Trophoblast cell (in vitro differentiated cells and primary cell): ENCODE data around the gene PLCE1.

Experiments
- DNase-seq, 2 donors: peaks; one replicate each; pipeline ENCODE4 v3.0.0-alpha.2; 2016
- H2AFZ ChIP-seq: 2 replicates; pipeline ENCODE4 v1.6.1; 2013; ENCODE audit warnings: low read length, moderate library complexity, mild to moderate bottlenecking; ENCODE audit not compliant: insufficient read depth, poor library complexity
- H2AK5ac ChIP-seq: 2 replicates; pipeline ENCODE4 v1.6.1; 2013; ENCODE audit warnings: mild to moderate bottlenecking, low read length
- H2BK120ac ChIP-seq: 2 replicates; pipeline ENCODE4 v1.6.1; 2013; ENCODE audit warnings: low read length, mild to moderate bottlenecking, moderate library complexity; ENCODE audit not compliant: insufficient read depth, poor library complexity
- H2BK12ac ChIP-seq: 2 replicates; pipeline ENCODE4 v1.6.1; 2013; ENCODE audit warnings: mild to moderate bottlenecking, low read length, moderate library complexity
- H2BK5ac ChIP-seq: 2 replicates; pipeline ENCODE4 v1.6.1; 2013; ENCODE audit warnings: low read length, low read depth, moderate library complexity, mild to moderate bottlenecking; ENCODE audit not compliant: poor library complexity
- H3K14ac ChIP-seq: 2 replicates; pipeline ENCODE4 v1.6.1; 2013; ENCODE audit warnings: mild to moderate bottlenecking, low read length
- H3K18ac ChIP-seq: 2 replicates; pipeline ENCODE4 v1.6.1; 2013; ENCODE audit warnings: mild to moderate bottlenecking, low read length
- H3K23ac ChIP-seq: 2 replicates; pipeline ENCODE4 v1.6.1; 2013; ENCODE audit warnings: low read length
- H3K27ac ChIP-seq: 2 replicates; pipeline ENCODE4 v1.5.1; 2013; ENCODE audit warnings: low read depth, mild to moderate bottlenecking, inconsistent platforms, low read length, moderate library complexity
- H3K27me3 ChIP-seq: 2 replicates; pipeline ENCODE4 v1.6.1; 2013; ENCODE audit warnings: inconsistent platforms, mild to moderate bottlenecking, low read length, moderate library complexity; ENCODE audit not compliant: insufficient read depth
- H3K36me3 ChIP-seq, 2 experiments: 1 replicate in 1 of 2; 2 replicates in 1 of 2; pipeline ENCODE4 v1.6.1; 2013; ENCODE audit warnings: low read length in 2 of 2, mild to moderate bottlenecking in 2 of 2, moderate library complexity in 1 of 2; ENCODE audit not compliant: insufficient read depth in 2 of 2, control insufficient read depth in 1 of 2
- H3K4ac ChIP-seq: 2 replicates; pipeline ENCODE4 v1.6.1; 2013; ENCODE audit warnings: low read depth, mild to moderate bottlenecking, low read length, moderate library complexity
- H3K4me1 ChIP-seq, 2 experiments: 1 replicate in 1 of 2; 2 replicates in 1 of 2; pipeline ENCODE4 v1.6.1; 2013; ENCODE audit warnings: low read length in 2 of 2, mild to moderate bottlenecking in 2 of 2, moderate library complexity in 1 of 2; ENCODE audit not compliant: insufficient read depth in 2 of 2, control insufficient read depth in 1 of 2
- H3K4me2 ChIP-seq: 2 replicates; pipeline ENCODE4 v1.6.1; 2013; ENCODE audit warnings: inconsistent platforms, mild to moderate bottlenecking, low read length, moderate library complexity
- H3K4me3 ChIP-seq: 2 replicates; pipeline ENCODE4 v1.5.1; 2013; ENCODE audit warnings: mild to moderate bottlenecking, low read depth, low read length, inconsistent platforms
- H3K79me1 ChIP-seq: one replicate; pipeline ENCODE4 v1.6.1; 2013; ENCODE audit warnings: low read length
- H3K79me2 ChIP-seq: 2 replicates; pipeline ENCODE4 v1.6.1; 2013; ENCODE audit warnings: low read length, mild to moderate bottlenecking; ENCODE audit not compliant: control insufficient read depth, insufficient read depth, poor library complexity
- H3K9ac ChIP-seq: 2 replicates; pipeline ENCODE4 v1.6.1; 2013; ENCODE audit warnings: mild to moderate bottlenecking, low read length
- H3K9me3 ChIP-seq: 2 replicates; pipeline ENCODE4 v1.6.1; 2013; ENCODE audit warnings: low read depth, mild to moderate bottlenecking, control low read depth, inconsistent platforms, low read length; ENCODE audit not compliant: insufficient read depth
- H4K12ac ChIP-seq: 2 replicates; pipeline ENCODE4 v1.6.1; 2013; ENCODE audit warnings: low read depth, mild to moderate bottlenecking, low read length, moderate library complexity
- H4K8ac ChIP-seq: 2 replicates; pipeline ENCODE4 v1.6.1; 2013; ENCODE audit warnings: low read depth, mild to moderate bottlenecking, low read length, moderate library complexity
- H4K91ac ChIP-seq: one replicate; pipeline ENCODE4 v1.6.1; 2013; ENCODE audit warnings: low read depth, mild to moderate bottlenecking, low read length, moderate library complexity
- WGBS: extraction: QIAGEN DNeasy Blood & Tissue Kit; methylation state at CpG from one replicate; pipeline ENCODE4 v1.1.7; 2013; ENCODE audit warnings: missing lambda C conversion rate; ENCODE audit not compliant: insufficient read length, insufficient coverage; ENCODE audit errors: extremely low coverage; 5-methylcytosine and 5-hydroxymethylcytosine counted together

Gene PLCE1

GRCh38 chr10:94041206-94041605 lies 47.5 kb downstream of the PLCE1 start:
- H3K79me1 ChIP-seq, result no peaks in the 10 kb centered on the region
- no peak overlapping the region for H4K91ac ChIP-seq
- no peaks in the 10 kb centered on the region for H3K4me1 ChIP-seq
- H2BK12ac ChIP-seq, result no peak overlapping the region
- no peak overlapping the region for H3K18ac ChIP-seq
- H4K12ac ChIP-seq, result no peak overlapping the region
- WGBS, result no CpG with 5 or more reads among the region's 4 CpGs
- H3K9me3 ChIP-seq, result peaks cover 4% of the 10 kb centered on the region
- H3K79me2 ChIP-seq, result no peaks in the 10 kb centered on the region
- no peak overlapping the region for H2BK5ac ChIP-seq
- H2AK5ac ChIP-seq, result no peak overlapping the region
- no peak overlapping the region for H4K8ac ChIP-seq
- H3K36me3 ChIP-seq, result no peaks in the 10 kb centered on the region
- no peak for DNase-seq
- H3K9ac ChIP-seq, result no peak overlapping the region
- no peak overlapping the region for H2BK120ac ChIP-seq
- H3K27ac ChIP-seq, result no peak overlapping the region
- no peak overlapping the region for H3K23ac ChIP-seq
- H3K4me2 ChIP-seq, result no peak overlapping the region
- H3K14ac ChIP-seq, result no peak overlapping the region
- no peak overlapping the region for H3K4ac ChIP-seq
- no peak overlapping the region for H2AFZ ChIP-seq
- no peak overlapping the region for H3K4me3 ChIP-seq
- H3K27me3 ChIP-seq, result no peaks in the 10 kb centered on the region

GRCh38 chr10:94042001-94042833 lies 48.5 kb downstream of the PLCE1 start:
- Histone ChIP-seq H3K18ac (no peak overlapping the region), H3K79me2 (no peaks in the 10 kb centered on the region), H3K23ac (no peak overlapping the region), H3K27me3 (no peaks in the 10 kb centered on the region), H3K4me2 (no peak overlapping the region), H2AFZ (no peak overlapping the region), H3K4ac (no peak overlapping the region), H4K12ac (no peak overlapping the region), H2AK5ac (no peak overlapping the region), H3K27ac (no peak overlapping the region), H3K36me3 (no peaks in the 10 kb centered on the region), H3K4me3 (no peak overlapping the region), H2BK120ac (no peak overlapping the region), H2BK5ac (no peak overlapping the region), H4K91ac (no peak overlapping the region), H3K9ac (no peak overlapping the region), H2BK12ac (no peak overlapping the region), H4K8ac (no peak overlapping the region), H3K79me1 (no peaks in the 10 kb centered on the region), H3K9me3 (peaks cover 4% of the 10 kb centered on the region), H3K14ac (no peak overlapping the region), H3K4me1 (no peaks in the 10 kb centered on the region)
- WGBS, result no CpG with 5 or more reads among the region's 3 CpGs
- peak in 1 of 2 donors; percentile 27 for DNase-seq

GRCh38 chr10:94042834-94043175 lies 49.1 kb downstream of the PLCE1 start:
- H3K4me3 ChIP-seq, result no peak overlapping the region
- H4K8ac ChIP-seq, result no peak overlapping the region
- peaks cover 4% of the 10 kb centered on the region for H3K9me3 ChIP-seq
- no peak overlapping the region for H4K91ac ChIP-seq
- no peak overlapping the region for H3K27ac ChIP-seq
- H2BK12ac ChIP-seq, result no peak overlapping the region
- no peak overlapping the region for H3K9ac ChIP-seq
- DNase-seq, result no peak
- H3K79me2 ChIP-seq, result no peaks in the 10 kb centered on the region
- no peak overlapping the region for H3K23ac ChIP-seq
- H3K14ac ChIP-seq, result no peak overlapping the region
- no peaks in the 10 kb centered on the region for H3K27me3 ChIP-seq
- H2BK5ac ChIP-seq, result no peak overlapping the region
- no peak overlapping the region for H3K4ac ChIP-seq
- H2AFZ ChIP-seq, result no peak overlapping the region
- H3K36me3 ChIP-seq, result no peaks in the 10 kb centered on the region
- no peak overlapping the region for H2BK120ac ChIP-seq
- no peak overlapping the region for H3K4me2 ChIP-seq
- no peaks in the 10 kb centered on the region for H3K79me1 ChIP-seq
- no CpG with 5 or more reads among the region's 4 CpGs for WGBS
- H2AK5ac ChIP-seq, result no peak overlapping the region
- no peak overlapping the region for H3K18ac ChIP-seq
- H4K12ac ChIP-seq, result no peak overlapping the region
- H3K4me1 ChIP-seq, result no peaks in the 10 kb centered on the region
